MM.1S (cell line): Measurements from ENCODE around the gene SFN.
"Not testable (repeated sequence)": the region's sequence is repeated elsewhere in the genome, so short reads cannot be mapped to it uniquely, and the experiment has no call there.

Experiments used
- EZH2 ChIP-seq: fragments of 300-600 bp; sonication (generic); optimal IDR thresholded peaks from 2 replicates; pipeline ENCODE3; 2017; ENCODE audit warnings: low read depth, mild to moderate bottlenecking, antibody characterized with exemption, low read length, mixed read lengths
- TF ChIP-seq, protein P1 (sequence below): fragments of 300-600 bp; sonication (generic); IDR thresholded peaks from 2 replicates; pipeline ENCODE4 v1.5.1; 2016; ENCODE audit warnings: antibody characterized with exemption, low read length, mixed read lengths

DNA sequence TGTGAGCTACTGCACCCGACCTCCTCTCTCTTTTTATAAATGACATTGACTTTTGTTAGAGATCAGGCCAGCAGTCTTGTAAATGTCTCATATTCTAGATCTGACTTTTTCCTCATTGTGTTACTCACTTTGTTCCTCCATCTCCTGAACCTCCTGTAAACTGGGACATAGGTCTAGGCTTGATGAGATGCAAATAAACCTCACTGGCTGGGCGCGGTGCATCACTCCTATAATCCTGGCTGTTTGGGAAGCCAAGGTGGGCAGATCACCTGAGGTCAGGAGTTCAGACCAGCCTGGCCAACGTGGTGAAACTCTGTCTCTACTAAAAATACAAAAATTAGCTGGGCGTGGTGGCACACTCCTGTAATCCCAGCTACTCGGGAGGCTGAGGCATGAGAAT lies 15.1 kb upstream of the SFN start:
- TF ChIP-seq, protein P1, sequence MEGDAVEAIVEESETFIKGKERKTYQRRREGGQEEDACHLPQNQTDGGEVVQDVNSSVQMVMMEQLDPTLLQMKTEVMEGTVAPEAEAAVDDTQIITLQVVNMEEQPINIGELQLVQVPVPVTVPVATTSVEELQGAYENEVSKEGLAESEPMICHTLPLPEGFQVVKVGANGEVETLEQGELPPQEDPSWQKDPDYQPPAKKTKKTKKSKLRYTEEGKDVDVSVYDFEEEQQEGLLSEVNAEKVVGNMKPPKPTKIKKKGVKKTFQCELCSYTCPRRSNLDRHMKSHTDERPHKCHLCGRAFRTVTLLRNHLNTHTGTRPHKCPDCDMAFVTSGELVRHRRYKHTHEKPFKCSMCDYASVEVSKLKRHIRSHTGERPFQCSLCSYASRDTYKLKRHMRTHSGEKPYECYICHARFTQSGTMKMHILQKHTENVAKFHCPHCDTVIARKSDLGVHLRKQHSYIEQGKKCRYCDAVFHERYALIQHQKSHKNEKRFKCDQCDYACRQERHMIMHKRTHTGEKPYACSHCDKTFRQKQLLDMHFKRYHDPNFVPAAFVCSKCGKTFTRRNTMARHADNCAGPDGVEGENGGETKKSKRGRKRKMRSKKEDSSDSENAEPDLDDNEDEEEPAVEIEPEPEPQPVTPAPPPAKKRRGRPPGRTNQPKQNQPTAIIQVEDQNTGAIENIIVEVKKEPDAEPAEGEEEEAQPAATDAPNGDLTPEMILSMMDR, result not testable (repeated sequence)
- TF ChIP-seq EZH2, result not testable (repeated sequence)
